Neural cell (in vitro differentiated cells): Measurements from ENCODE around the gene OR6J1. TPM values are rescaled to one million over a fixed set of nuclear protein-coding genes. Genes with fewer than 3 reads are reported as not detected.

Experiments
- H2AFZ ChIP-seq: fragments of 200-600, 300-800 bp; sonication (generic), shearing (Covaris generic); 2 replicates; pipeline ENCODE4 v1.6.0; 2014; ENCODE audit warnings: low read depth, mild to moderate bottlenecking, antibody characterized with exemption, low read length, moderate library complexity
- H3F3A ChIP-seq: fragments of 200-600 bp; shearing (Covaris generic); 2 replicates; pipeline ENCODE4 v1.6.1; 2016; ENCODE audit warnings: mild to moderate bottlenecking, moderate library complexity, mixed read lengths, antibody characterized with exemption, low read length; ENCODE audit not compliant: insufficient read depth, poor library complexity, severe bottlenecking
- H3K27ac ChIP-seq: fragments of 200-600, 300-800 bp; sonication (generic), shearing (Covaris generic); 2 replicates; pipeline ENCODE4 v1.5.1; 2014; ENCODE audit warnings: mild to moderate bottlenecking, low read length, moderate library complexity
- H3K27me3 ChIP-seq: fragments of 300-800, 200-600 bp; sonication (generic), shearing (Covaris generic); 2 replicates; pipeline ENCODE4 v1.6.0; 2014; ENCODE audit warnings: mild to moderate bottlenecking, low read depth, low read length, moderate library complexity; ENCODE audit not compliant: insufficient read depth
- H3K36me3 ChIP-seq: fragments of 300-800, 200-600 bp; sonication (generic), shearing (Covaris generic); 2 replicates; pipeline ENCODE4 v1.5.1; 2014; ENCODE audit warnings: mild to moderate bottlenecking, antibody characterized with exemption, low read length, moderate library complexity; ENCODE audit not compliant: insufficient read depth
- H3K4me2 ChIP-seq: fragments of 300-800, 200-600 bp; sonication (generic), shearing (Covaris generic); 2 replicates; pipeline ENCODE4 v1.6.0; 2014; ENCODE audit warnings: mild to moderate bottlenecking, low read length
- H3K4me3 ChIP-seq: fragments of 300-800, 200-600 bp; sonication (generic), shearing (Covaris generic); 2 replicates; pipeline ENCODE4 v1.5.1; 2014; ENCODE audit warnings: mild to moderate bottlenecking, low read length, moderate library complexity
- H3K79me2 ChIP-seq: fragments of 200-600 bp; shearing (Covaris generic); replicated peaks from 2 replicates; pipeline ENCODE4 v1.6.0; 2014; ENCODE audit warnings: mild to moderate bottlenecking, low read length, moderate library complexity; ENCODE audit not compliant: insufficient read depth
- H3K9ac ChIP-seq: fragments of 300-800, 200-600 bp; sonication (generic), shearing (Covaris generic); 2 replicates; pipeline ENCODE4 v1.6.1; 2016; ENCODE audit warnings: mild to moderate bottlenecking, low read length, mixed read lengths
- H3K9me2 ChIP-seq: fragments of 200-600 bp; shearing (Covaris generic); 2 replicates; pipeline ENCODE4 v1.6.1; 2016; ENCODE audit warnings: mild to moderate bottlenecking, low read length, mixed read lengths; ENCODE audit not compliant: insufficient read depth
- H3K9me3 ChIP-seq: fragments of 200-600, 300-800 bp; sonication (generic), shearing (Covaris generic); 2 replicates; pipeline ENCODE4 v1.6.1; 2016; ENCODE audit warnings: mild to moderate bottlenecking, mixed run types, low read length, moderate library complexity, mixed read lengths
- H4K20me1 ChIP-seq: fragments of 200-600 bp; shearing (Covaris generic); 2 replicates; pipeline ENCODE4 v1.6.1; 2016; ENCODE audit warnings: mild to moderate bottlenecking, mixed run types; ENCODE audit not compliant: insufficient read depth
- CTCF ChIP-seq: fragments of 450-650 bp; IDR thresholded peaks from 2 replicates; pipeline ENCODE4 v1.5.1; 2014; ENCODE audit warnings: antibody characterized with exemption, mild to moderate bottlenecking, moderate library complexity; ENCODE audit not compliant: poor library complexity, severe bottlenecking
- EP300 ChIP-seq: fragments of 450-650 bp; conservative IDR thresholded peaks from 2 replicates; pipeline ENCODE4 v1.6.1; 2014; ENCODE audit warnings: antibody characterized with exemption, mild to moderate bottlenecking, moderate library complexity; ENCODE audit not compliant: poor library complexity, severe bottlenecking
- EZH2 ChIP-seq: fragments of 200-600, 300-800 bp; shearing (Covaris generic), sonication (generic); IDR thresholded peaks from 2 replicates; pipeline ENCODE4 v1.6.1; 2014; ENCODE audit warnings: antibody characterized with exemption, low read length, borderline replicate concordance, mild to moderate bottlenecking; ENCODE audit not compliant: insufficient read depth, poor library complexity, severe bottlenecking
- MXI1 ChIP-seq: fragments of 450-650 bp; conservative IDR thresholded peaks from 2 replicates; pipeline ENCODE4 v1.6.1; 2014; ENCODE audit warnings: antibody characterized with exemption, mild to moderate bottlenecking; ENCODE audit not compliant: poor library complexity, severe bottlenecking
- POLR2AphosphoS5 ChIP-seq: IDR thresholded peaks from 2 replicates; pipeline ENCODE4 v1.6.1; 2012
- RAD21 ChIP-seq: fragments of 450-650 bp; conservative IDR thresholded peaks from 2 replicates; pipeline ENCODE4 v1.6.1; 2014; ENCODE audit warnings: antibody characterized with exemption, mild to moderate bottlenecking, moderate library complexity
- REST ChIP-seq: IDR thresholded peaks from 2 replicates; pipeline ENCODE4 v1.6.1; 2012; ENCODE audit warnings: borderline replicate concordance
- SMC3 ChIP-seq: fragments of 450-650 bp; conservative IDR thresholded peaks from 2 replicates; pipeline ENCODE4 v1.6.1; 2014; ENCODE audit warnings: antibody characterized with exemption, mild to moderate bottlenecking, moderate library complexity; ENCODE audit not compliant: poor library complexity
- TAF1 ChIP-seq: IDR thresholded peaks from 2 replicates; pipeline ENCODE4 v1.6.1; 2012; ENCODE audit warnings: low read depth
- polyA plus RNA-seq: library from polyadenylated mRNA; depleted of rRNA; stranded (reverse); fragments of >200 nt; gene quantifications from 2 replicates; pipeline ENCODE4 v1.2.3, GENCODE V29; 2014

The OR6J1 gene
- polyA plus RNA-seq, 1 donor from 2014 or later: not detected

- no peak overlapping the region for H3K27ac ChIP-seq
- no peak overlapping the region for H2AFZ ChIP-seq
- no peak overlapping the region for H3K4me2 ChIP-seq
- no peaks in the 10 kb centered on the region for H3K9me3 ChIP-seq
- no peak overlapping the region for H3K9ac ChIP-seq
- no peak for TF ChIP-seq MXI1
- TF ChIP-seq SMC3: no peak
- TF ChIP-seq REST: no peak
- no peak for TF ChIP-seq TAF1
- TF ChIP-seq RAD21: no peak
- no peak for TF ChIP-seq POLR2AphosphoS5
- no peak for TF ChIP-seq EZH2
- no peak for TF ChIP-seq EP300
- no peaks in the 10 kb centered on the region for H4K20me1 ChIP-seq
- no peaks in the 10 kb centered on the region for H3K27me3 ChIP-seq
- H3K79me2 ChIP-seq: no peaks in the 10 kb centered on the region
- no peaks in the 10 kb centered on the region for H3F3A ChIP-seq
- no peaks in the 10 kb centered on the region for H3K9me2 ChIP-seq
- no peaks in the 10 kb centered on the region for H3K36me3 ChIP-seq
- H3K4me3 ChIP-seq: no peak overlapping the region
Observed at GRCh38 chr14:22648506-22648905, 4.4 kb upstream of the OR6J1 start.

- Histone ChIP-seq H3F3A (no peaks in the 10 kb centered on the region), H3K9me2 (no peaks in the 10 kb centered on the region), H3K27me3 (no peaks in the 10 kb centered on the region), H3K4me2 (no peak overlapping the region), H3K9me3 (no peaks in the 10 kb centered on the region), H3K79me2 (no peaks in the 10 kb centered on the region), H3K27ac (no peak overlapping the region), H4K20me1 (no peaks in the 10 kb centered on the region), H3K36me3 (no peaks in the 10 kb centered on the region), H2AFZ (no peak overlapping the region), H3K4me3 (no peak overlapping the region), H3K9ac (no peak overlapping the region)
- TF ChIP-seq EP300: no peak
- no peak for TF ChIP-seq EZH2
- TF ChIP-seq POLR2AphosphoS5: no peak
- no peak for TF ChIP-seq REST
- TF ChIP-seq MXI1: no peak
- no peak for TF ChIP-seq TAF1
- no peak for TF ChIP-seq CTCF
- no peak for TF ChIP-seq RAD21
- TF ChIP-seq SMC3: no peak
Observed at GRCh38 chr14:22646570-22647254, 2.6 kb upstream of the OR6J1 start.
